HG03571 (cell line): Measurements from ENCODE around the gene EFNA3.

Experiments
- ATAC-seq: cut with Tn5 transposase; IDR thresholded peaks from one replicate; pipeline ENCODE4 v1.9.1; 2021; ENCODE audit not compliant: unreplicated experiment

EFNA3 gene

GRCh38 chr1:155048449-155049334 lies 29.9 kb upstream of the EFNA3 start:
- ATAC-seq, result no peak

GRCh38 chr1:155049651-155050559 lies 28.7 kb upstream of the EFNA3 start:
- no peak for ATAC-seq

- peak; percentile 57 for ATAC-seq
Observed at GRCh38 chr1:155050560-155051341, 27.9 kb upstream of the EFNA3 start, which contains the start of gene ADAM15. Gene ADAM15, plus strand, starts transcription at chr1:155051316. Its CDS starts 71 bp downstream, at chr1:155051387.

GRCh38 chr1:155051342-155051776 lies 27.3 kb upstream of the EFNA3 start:
- ATAC-seq, result no peak

GRCh38 chr1:155051777-155052398 lies 26.7 kb upstream of the EFNA3 start:
- ATAC-seq, result no peak

- no peak for ATAC-seq
Observed at GRCh38 chr1:155052439-155053395, 25.9 kb upstream of the EFNA3 start.

GRCh38 chr1:155053531-155054105 lies 25.0 kb upstream of the EFNA3 start:
- ATAC-seq, result no peak

- no peak for ATAC-seq
Observed at GRCh38 chr1:155057104-155057503, 21.5 kb upstream of the EFNA3 start.

GRCh38 chr1:155057788-155058211 lies 20.8 kb upstream of the EFNA3 start:
- ATAC-seq, result no peak

- no peak for ATAC-seq
Observed at GRCh38 chr1:155060736-155061135, 17.9 kb upstream of the EFNA3 start.

- no peak for ATAC-seq
Observed at GRCh38 chr1:155061381-155062150, 17.1 kb upstream of the EFNA3 start.

GRCh38 chr1:155062151-155062686 lies 16.4 kb upstream of the EFNA3 start:
- ATAC-seq, result no peak

- ATAC-seq, result no peak
Observed at GRCh38 chr1:155062702-155063411, 15.8 kb upstream of the EFNA3 start.

- peak; percentile 52 for ATAC-seq
Observed at GRCh38 chr1:155063550-155064110, 15.0 kb upstream of the EFNA3 start, which contains the start of gene EFNA4. Gene EFNA4, plus strand, starts transcription at chr1:155063740. Its CDS starts 84 bp downstream, at chr1:155063824.

GRCh38 chr1:155064111-155064831 lies 14.4 kb upstream of the EFNA3 start:
- no peak for ATAC-seq

GRCh38 chr1:155064832-155065429 lies 13.7 kb upstream of the EFNA3 start:
- no peak for ATAC-seq
